ENCODE data around the gene GLT8D2.

Gene GLT8D2

GRCh38 chr12:103996595-103996994, 53.4 kb downstream of the GLT8D2 start:
- H3K4me1 ChIP-seq (ENCODE audit: control insufficient read depth, insufficient read depth, low read length), result peaks cover 11% of the 10 kb centered on the region
- H3K4me2 ChIP-seq (ENCODE audit: low read length), result no peak overlapping the region
- no peaks in the 10 kb centered on the region for H3K9me3 ChIP-seq (replicated peaks; ENCODE audit: low read length)
- no peaks in the 10 kb centered on the region for H3K27me3 ChIP-seq (ENCODE audit: control insufficient read depth, insufficient read depth, low read length)
- H3K36me3 ChIP-seq (ENCODE audit: insufficient read depth, low read length), result no peaks in the 10 kb centered on the region
- H3K9ac ChIP-seq (ENCODE audit: low read depth, low read length), result no peak overlapping the region
- H3K4me3 ChIP-seq (ENCODE audit: low read length), result no peak overlapping the region

- H3K4me3 ChIP-seq (ENCODE audit: low read length), result no peak overlapping the region
- peaks cover 6% of the 10 kb centered on the region for H3K36me3 ChIP-seq (ENCODE audit: insufficient read depth, low read length)
- no peak overlapping the region for H3K9ac ChIP-seq (ENCODE audit: low read depth, low read length)
- H3K27me3 ChIP-seq (ENCODE audit: control insufficient read depth, insufficient read depth, low read length), result no peaks in the 10 kb centered on the region
- no peak overlapping the region for H3K4me2 ChIP-seq (ENCODE audit: low read length)
- H3K9me3 ChIP-seq (replicated peaks; ENCODE audit: low read length), result no peaks in the 10 kb centered on the region
- peaks cover 11% of the 10 kb centered on the region for H3K4me1 ChIP-seq (ENCODE audit: control insufficient read depth, insufficient read depth, low read length)
Observed at GRCh38 chr12:103994235-103994634, 55.8 kb downstream of the GLT8D2 start.

GRCh38 chr12:103986829-103987228, 63.2 kb downstream of the GLT8D2 start:
- no peaks in the 10 kb centered on the region for H3K27me3 ChIP-seq (ENCODE audit: control insufficient read depth, insufficient read depth, low read length)
- H3K36me3 ChIP-seq (ENCODE audit: insufficient read depth, low read length), result peaks cover 62% of the 10 kb centered on the region
- H3K9me3 ChIP-seq (replicated peaks; ENCODE audit: low read length), result no peaks in the 10 kb centered on the region
- H3K4me3 ChIP-seq (ENCODE audit: low read length), result no peak overlapping the region
- H3K4me2 ChIP-seq (ENCODE audit: low read length), result no peak overlapping the region
- no peak overlapping the region for H3K9ac ChIP-seq (ENCODE audit: low read depth, low read length)
- peaks cover 5% of the 10 kb centered on the region for H3K4me1 ChIP-seq (ENCODE audit: control insufficient read depth, insufficient read depth, low read length)

- no peak overlapping the region for H3K9ac ChIP-seq (ENCODE audit: low read depth, low read length)
- H3K4me2 ChIP-seq (ENCODE audit: low read length), result no peak overlapping the region
- peaks cover 62% of the 10 kb centered on the region for H3K36me3 ChIP-seq (ENCODE audit: insufficient read depth, low read length)
- H3K4me3 ChIP-seq (ENCODE audit: low read length), result no peak overlapping the region
- no peaks in the 10 kb centered on the region for H3K9me3 ChIP-seq (replicated peaks; ENCODE audit: low read length)
- no peaks in the 10 kb centered on the region for H3K27me3 ChIP-seq (ENCODE audit: control insufficient read depth, insufficient read depth, low read length)
- H3K4me1 ChIP-seq (ENCODE audit: control insufficient read depth, insufficient read depth, low read length), result no peaks in the 10 kb centered on the region
Observed at GRCh38 chr12:103978384-103978982, 71.5 kb downstream of the GLT8D2 start.

GRCh38 chr12:103975368-103975767, 74.6 kb downstream of the GLT8D2 start:
- H3K36me3 ChIP-seq (ENCODE audit: insufficient read depth, low read length), result peaks cover 36% of the 10 kb centered on the region
- no peaks in the 10 kb centered on the region for H3K9me3 ChIP-seq (replicated peaks; ENCODE audit: low read length)
- no peak overlapping the region for H3K9ac ChIP-seq (ENCODE audit: low read depth, low read length)
- no peak overlapping the region for H3K4me2 ChIP-seq (ENCODE audit: low read length)
- H3K4me1 ChIP-seq (ENCODE audit: control insufficient read depth, insufficient read depth, low read length), result no peaks in the 10 kb centered on the region
- H3K4me3 ChIP-seq (ENCODE audit: low read length), result no peak overlapping the region
- no peaks in the 10 kb centered on the region for H3K27me3 ChIP-seq (ENCODE audit: control insufficient read depth, insufficient read depth, low read length)

- Histone ChIP-seq H3K4me1 (ENCODE audit: control insufficient read depth, insufficient read depth, low read length) (peaks cover 9% of the 10 kb centered on the region), H3K4me2 (ENCODE audit: low read length) (no peak overlapping the region), H3K9ac (ENCODE audit: low read depth, low read length) (no peak overlapping the region), H3K9me3 (replicated peaks; ENCODE audit: low read length) (no peaks in the 10 kb centered on the region), H3K27me3 (ENCODE audit: control insufficient read depth, insufficient read depth, low read length) (no peaks in the 10 kb centered on the region), H3K4me3 (ENCODE audit: low read length) (no peak overlapping the region), H3K36me3 (ENCODE audit: insufficient read depth, low read length) (peaks cover 31% of the 10 kb centered on the region)
Observed at GRCh38 chr12:103973909-103974308, 76.1 kb downstream of the GLT8D2 start.

GRCh38 chr12:103969391-103969790, 80.6 kb downstream of the GLT8D2 start:
- Histone ChIP-seq H3K4me2 (ENCODE audit: low read length) (peak overlapping the region; percentile 21), H3K9me3 (replicated peaks; ENCODE audit: low read length) (no peaks in the 10 kb centered on the region), H3K4me3 (ENCODE audit: low read length) (no peak overlapping the region), H3K36me3 (ENCODE audit: insufficient read depth, low read length) (peaks cover 9% of the 10 kb centered on the region), H3K9ac (ENCODE audit: low read depth, low read length) (no peak overlapping the region), H3K27me3 (ENCODE audit: control insufficient read depth, insufficient read depth, low read length) (no peaks in the 10 kb centered on the region), H3K4me1 (ENCODE audit: control insufficient read depth, insufficient read depth, low read length) (peaks cover 21% of the 10 kb centered on the region)

- Histone ChIP-seq H3K27me3 (ENCODE audit: control insufficient read depth, insufficient read depth, low read length) (no peaks in the 10 kb centered on the region), H3K9ac (ENCODE audit: low read depth, low read length) (peak overlapping the region; percentile 98), H3K9me3 (replicated peaks; ENCODE audit: low read length) (no peaks in the 10 kb centered on the region), H3K36me3 (ENCODE audit: insufficient read depth, low read length) (peaks cover 9% of the 10 kb centered on the region), H3K4me3 (ENCODE audit: low read length) (peak overlapping the region; percentile 91), H3K4me1 (ENCODE audit: control insufficient read depth, insufficient read depth, low read length) (peaks cover 24% of the 10 kb centered on the region), H3K4me2 (ENCODE audit: low read length) (peak overlapping the region; percentile 90)
Observed at GRCh38 chr12:103966736-103967135, 83.3 kb downstream of the GLT8D2 start.

- peak within 1 kb of the TSS; percentile 98 for H3K9ac ChIP-seq (ENCODE audit: low read depth, low read length)
- H3K4me1 ChIP-seq (ENCODE audit: control insufficient read depth, insufficient read depth, low read length), result peaks cover 24% of the 10 kb centered on the region
- H3K9me3 ChIP-seq (replicated peaks; ENCODE audit: low read length), result no peaks in the 10 kb centered on the region
- peaks cover 5% of the 10 kb centered on the region for H3K36me3 ChIP-seq (ENCODE audit: insufficient read depth, low read length)
- peak within 1 kb of the TSS; percentile 90 for H3K4me2 ChIP-seq (ENCODE audit: low read length)
- H3K27me3 ChIP-seq (ENCODE audit: control insufficient read depth, insufficient read depth, low read length), result no peaks in the 10 kb centered on the region
- peak within 1 kb of the TSS; percentile 91 for H3K4me3 ChIP-seq (ENCODE audit: low read length)
Observed at GRCh38 chr12:103965590-103966504, 84.1 kb downstream of the GLT8D2 start, which contains the start of gene TDG. TSS of gene TDG (plus strand) at chr12:103965872. CDS start at chr12:103966038, 166 bp downstream.

- no peaks in the 10 kb centered on the region for H3K27me3 ChIP-seq (ENCODE audit: control insufficient read depth, insufficient read depth, low read length)
- peak overlapping the region; percentile 90 for H3K4me2 ChIP-seq (ENCODE audit: low read length)
- H3K36me3 ChIP-seq (ENCODE audit: insufficient read depth, low read length), result peaks cover 5% of the 10 kb centered on the region
- peak overlapping the region; percentile 91 for H3K4me3 ChIP-seq (ENCODE audit: low read length)
- H3K9ac ChIP-seq (ENCODE audit: low read depth, low read length), result peak overlapping the region; percentile 98
- H3K9me3 ChIP-seq (replicated peaks; ENCODE audit: low read length), result no peaks in the 10 kb centered on the region
- peaks cover 24% of the 10 kb centered on the region for H3K4me1 ChIP-seq (ENCODE audit: control insufficient read depth, insufficient read depth, low read length)
Observed at GRCh38 chr12:103965255-103965589, 84.8 kb downstream of the GLT8D2 start.

- Histone ChIP-seq H3K9ac (ENCODE audit: low read depth, low read length) (peak overlapping the region; percentile 98), H3K4me3 (ENCODE audit: low read length) (peak overlapping the region; percentile 91), H3K27me3 (ENCODE audit: control insufficient read depth, insufficient read depth, low read length) (no peaks in the 10 kb centered on the region), H3K36me3 (ENCODE audit: insufficient read depth, low read length) (peaks cover 4% of the 10 kb centered on the region), H3K4me2 (ENCODE audit: low read length) (peak overlapping the region; percentile 90), H3K9me3 (replicated peaks; ENCODE audit: low read length) (no peaks in the 10 kb centered on the region), H3K4me1 (ENCODE audit: control insufficient read depth, insufficient read depth, low read length) (peaks cover 23% of the 10 kb centered on the region)
Observed at GRCh38 chr12:103964805-103965204, 85.2 kb downstream of the GLT8D2 start.
